Stimulated activated CD4-positive, alpha-beta T cell treated with anti-CD3 and anti-CD28 coated beads, TNF-alpha, amount 100 ng/mL, for 4 hours (primary cell): ENCODE measurements around the gene C15orf62.

Source experiments
- DNase-seq, 3 experiments: peaks; one replicate each; pipeline ENCODE4 v3.0.0-alpha.2; 2020; ENCODE audit warnings: low read depth in 3 of 3

C15orf62 gene

GRCh38 chr15:40782609-40783227 lies 12.9 kb downstream of the C15orf62 start:
- peak; percentile 56 to 67 (median 63) for DNase-seq

- DNase-seq = no peak
These were observed 15.4 kb downstream of the C15orf62 start for GRCh38 chr15:40785164-40785563.

GRCh38 chr15:40785814-40786213 lies 16.0 kb downstream of the C15orf62 start:
- DNase-seq = no peak

GRCh38 chr15:40787344-40787841 lies 17.6 kb downstream of the C15orf62 start:
- DNase-seq = peak in 2 of 3 experiments; percentile 45 to 57

GRCh38 chr15:40787991-40788390 lies 18.2 kb downstream of the C15orf62 start:
- DNase-seq = no peak

GRCh38 chr15:40789119-40789518 lies 19.3 kb downstream of the C15orf62 start:
- DNase-seq = no peak

- DNase-seq = no peak
These were observed 20.2 kb downstream of the C15orf62 start for GRCh38 chr15:40789999-40790398.

GRCh38 chr15:40790718-40791117 lies 20.9 kb downstream of the C15orf62 start:
- DNase-seq = no peak

GRCh38 chr15:40792394-40792793 lies 22.6 kb downstream of the C15orf62 start:
- no peak for DNase-seq

GRCh38 chr15:40793216-40793989 lies 23.6 kb downstream of the C15orf62 start:
- DNase-seq = no peak

GRCh38 chr15:40796041-40796440 lies 26.3 kb downstream of the C15orf62 start:
- no peak for DNase-seq

GRCh38 chr15:40796512-40796911 lies 26.7 kb downstream of the C15orf62 start:
- DNase-seq = no peak

GRCh38 chr15:40799523-40799922 lies 29.7 kb downstream of the C15orf62 start:
- no peak for DNase-seq

GRCh38 chr15:40803076-40803475 lies 33.3 kb downstream of the C15orf62 start:
- no peak for DNase-seq

GRCh38 chr15:40803688-40804087 lies 33.9 kb downstream of the C15orf62 start:
- DNase-seq = no peak

GRCh38 chr15:40806672-40807027 lies 36.9 kb downstream of the C15orf62 start:
- DNase-seq = no peak

- peak; percentile 86 to 96 (median 92) for DNase-seq
These were observed 37.5 kb downstream of the C15orf62 start, which contains the start of the genes DNAJC17 and ZFYVE19 for GRCh38 chr15:40807028-40807887. TSS of gene DNAJC17 (minus strand) at chr15:40807473. CDS start at chr15:40807446, 27 bp downstream. TSS of gene ZFYVE19 (plus strand) at chr15:40807089. CDS start at chr15:40807590, 501 bp downstream.

- no peak for DNase-seq
These were observed 38.2 kb downstream of the C15orf62 start for GRCh38 chr15:40807888-40808461.

- no peak for DNase-seq
These were observed 39.2 kb downstream of the C15orf62 start for GRCh38 chr15:40808861-40809450.

- no peak for DNase-seq
These were observed 43.1 kb downstream of the C15orf62 start for GRCh38 chr15:40812721-40813425.
